GM12892 (cell line): Measurements from ENCODE around the gene SNX30.

Experiments used
- POLR2A ChIP-seq: IDR thresholded peaks from 2 replicates; pipeline ENCODE4 v1.6.1; 2011; ENCODE audit warnings: low read depth, low read length, control low read depth
- POLR2AphosphoS5 ChIP-seq: IDR thresholded peaks from 2 replicates; pipeline ENCODE4 v1.6.1; 2011; ENCODE audit warnings: low read depth, low read length, control low read depth

GRCh38 chr9:112866662-112867274 lies 116.2 kb downstream of the SNX30 start:
- TF ChIP-seq POLR2A (no peak), POLR2AphosphoS5 (no peak)
